T-helper 1 cell treated with Interleukin-12 subunit alpha and Interleukin-12 subunit beta and Interleukin-4 antibody, amounts not matched to agents 30 μg/mL and 1 μg/mL, for 36 hours (primary cell): ENCODE data around the gene CBLC.
"Not testable (repeated sequence)": the region's sequence is repeated elsewhere in the genome, so short reads cannot be mapped to it uniquely, and the experiment has no call there.

Experiments
- H3K27ac Mint-ChIP-seq: one replicate; pipeline ENCODE4 v1.8.0; 2021; ENCODE audit warnings: mild to moderate bottlenecking, mixed read lengths
- H3K27me3 Mint-ChIP-seq: one replicate; pipeline ENCODE4 v1.8.0; 2021; ENCODE audit warnings: low read depth, mixed read lengths
- H3K36me3 Mint-ChIP-seq: one replicate; pipeline ENCODE4 v1.8.0; 2021; ENCODE audit warnings: low read depth, mixed read lengths
- H3K4me1 Mint-ChIP-seq: one replicate; pipeline ENCODE4 v1.8.0; 2021; ENCODE audit warnings: low read depth, mixed read lengths
- H3K4me3 Mint-ChIP-seq: one replicate; pipeline ENCODE4 v1.8.0; 2021; ENCODE audit warnings: mild to moderate bottlenecking, moderate library complexity, mixed read lengths
- H3K9me3 Mint-ChIP-seq: one replicate; pipeline ENCODE4 v1.8.0; 2021; ENCODE audit warnings: mixed read lengths

CBLC gene

GRCh38 chr19:44767295-44768180 is 10.2 kb upstream of the CBLC start:
- H3K4me1 Mint-ChIP-seq = peaks cover 39% of the 10 kb centered on the region
- no peak overlapping the region for H3K27ac Mint-ChIP-seq
- H3K9me3 Mint-ChIP-seq = no peaks in the 10 kb centered on the region
- H3K36me3 Mint-ChIP-seq = peaks cover 8% of the 10 kb centered on the region
- no peaks in the 10 kb centered on the region for H3K27me3 Mint-ChIP-seq
- H3K4me3 Mint-ChIP-seq = peak overlapping the region; percentile 6

- H3K36me3 Mint-ChIP-seq = no peaks in the 10 kb centered on the region
- H3K27ac Mint-ChIP-seq = peak overlapping the region; percentile 47
- no peaks in the 10 kb centered on the region for H3K27me3 Mint-ChIP-seq
- peak overlapping the region; percentile 66 for H3K4me3 Mint-ChIP-seq
- no peaks in the 10 kb centered on the region for H3K9me3 Mint-ChIP-seq
- H3K4me1 Mint-ChIP-seq = peaks cover 30% of the 10 kb centered on the region
These were observed 7.0 kb upstream of the CBLC start for GRCh38 chr19:44770550-44771257.

GRCh38 chr19:44772144-44772543 is 5.5 kb upstream of the CBLC start:
- peaks cover 29% of the 10 kb centered on the region for H3K4me1 Mint-ChIP-seq
- H3K36me3 Mint-ChIP-seq, H3K27me3 Mint-ChIP-seq, H3K9me3 Mint-ChIP-seq, H3K4me3 Mint-ChIP-seq, H3K27ac Mint-ChIP-seq: not testable (repeated sequence)

- H3K9me3 Mint-ChIP-seq = no peaks in the 10 kb centered on the region
- H3K27me3 Mint-ChIP-seq = peaks cover 3% of the 10 kb centered on the region
- H3K4me1 Mint-ChIP-seq = peaks cover 21% of the 10 kb centered on the region
- no peak overlapping the region for H3K27ac Mint-ChIP-seq
- no peak overlapping the region for H3K4me3 Mint-ChIP-seq
- no peaks in the 10 kb centered on the region for H3K36me3 Mint-ChIP-seq
These were observed 4.7 kb upstream of the CBLC start for GRCh38 chr19:44772959-44773358.

- Mint-ChIP-seq H3K4me3 (no peak overlapping the region), H3K36me3 (no peaks in the 10 kb centered on the region), H3K4me1 (peaks cover 2% of the 10 kb centered on the region), H3K27ac (no peak overlapping the region), H3K9me3 (no peaks in the 10 kb centered on the region), H3K27me3 (peaks cover 3% of the 10 kb centered on the region)
These were observed 1.9 kb upstream of the CBLC start for GRCh38 chr19:44775676-44776240.

GRCh38 chr19:44776402-44777096 is 1.1 kb upstream of the CBLC start:
- peaks cover 3% of the 10 kb centered on the region for H3K27me3 Mint-ChIP-seq
- H3K4me1 Mint-ChIP-seq = no peaks in the 10 kb centered on the region
- no peak overlapping the region for H3K27ac Mint-ChIP-seq
- no peak overlapping the region for H3K4me3 Mint-ChIP-seq
- no peaks in the 10 kb centered on the region for H3K36me3 Mint-ChIP-seq
- H3K9me3 Mint-ChIP-seq = no peaks in the 10 kb centered on the region

GRCh38 chr19:44779150-44779549 is 1.5 kb downstream of the CBLC start:
- no peaks in the 10 kb centered on the region for H3K9me3 Mint-ChIP-seq
- H3K27me3 Mint-ChIP-seq = peaks cover 3% of the 10 kb centered on the region
- H3K4me3 Mint-ChIP-seq = no peak overlapping the region
- no peak overlapping the region for H3K27ac Mint-ChIP-seq
- H3K36me3 Mint-ChIP-seq = no peaks in the 10 kb centered on the region
- H3K4me1 Mint-ChIP-seq = peaks cover under 1% of the 10 kb centered on the region

GRCh38 chr19:44781694-44782093 is 4.0 kb downstream of the CBLC start:
- not testable (repeated sequence) for H3K27me3 Mint-ChIP-seq, H3K4me1 Mint-ChIP-seq, H3K4me3 Mint-ChIP-seq, H3K9me3 Mint-ChIP-seq, H3K36me3 Mint-ChIP-seq, H3K27ac Mint-ChIP-seq

GRCh38 chr19:44782729-44783128 is 5.0 kb downstream of the CBLC start:
- H3K4me3 Mint-ChIP-seq = no peak overlapping the region
- H3K36me3 Mint-ChIP-seq = no peaks in the 10 kb centered on the region
- H3K4me1 Mint-ChIP-seq = peaks cover 4% of the 10 kb centered on the region
- H3K27me3 Mint-ChIP-seq = no peaks in the 10 kb centered on the region
- no peaks in the 10 kb centered on the region for H3K9me3 Mint-ChIP-seq
- peak overlapping the region; percentile 17 for H3K27ac Mint-ChIP-seq

GRCh38 chr19:44783545-44783944 is 5.9 kb downstream of the CBLC start:
- H3K27ac Mint-ChIP-seq = no peak overlapping the region
- H3K36me3 Mint-ChIP-seq = no peaks in the 10 kb centered on the region
- H3K27me3 Mint-ChIP-seq = no peaks in the 10 kb centered on the region
- H3K4me1 Mint-ChIP-seq = peaks cover 4% of the 10 kb centered on the region
- no peak overlapping the region for H3K4me3 Mint-ChIP-seq
- H3K9me3 Mint-ChIP-seq = no peaks in the 10 kb centered on the region

- Mint-ChIP-seq H3K4me1 (peaks cover 4% of the 10 kb centered on the region), H3K4me3 (no peak overlapping the region), H3K9me3 (no peaks in the 10 kb centered on the region), H3K27ac (no peak overlapping the region), H3K36me3 (no peaks in the 10 kb centered on the region), H3K27me3 (no peaks in the 10 kb centered on the region)
These were observed 7.6 kb downstream of the CBLC start for GRCh38 chr19:44785271-44785670.

GRCh38 chr19:44785993-44786392 is 8.3 kb downstream of the CBLC start:
- Mint-ChIP-seq H3K4me1 (peaks cover 4% of the 10 kb centered on the region), H3K27ac (no peak overlapping the region), H3K27me3 (no peaks in the 10 kb centered on the region), H3K9me3 (no peaks in the 10 kb centered on the region), H3K4me3 (no peak overlapping the region), H3K36me3 (no peaks in the 10 kb centered on the region)

GRCh38 chr19:44788971-44789370 is 11.3 kb downstream of the CBLC start:
- no peak overlapping the region for H3K27ac Mint-ChIP-seq
- no peaks in the 10 kb centered on the region for H3K27me3 Mint-ChIP-seq
- H3K4me1 Mint-ChIP-seq = peaks cover 4% of the 10 kb centered on the region
- no peaks in the 10 kb centered on the region for H3K9me3 Mint-ChIP-seq
- no peak overlapping the region for H3K4me3 Mint-ChIP-seq
- H3K36me3 Mint-ChIP-seq = no peaks in the 10 kb centered on the region

GRCh38 chr19:44789943-44790483 is 12.3 kb downstream of the CBLC start:
- Mint-ChIP-seq H3K4me1 (no peaks in the 10 kb centered on the region), H3K36me3 (no peaks in the 10 kb centered on the region), H3K27me3 (no peaks in the 10 kb centered on the region), H3K9me3 (no peaks in the 10 kb centered on the region), H3K27ac (no peak overlapping the region), H3K4me3 (no peak overlapping the region)
